ENCODE data around the gene IQSEC2. TPM values are rescaled to one million over a fixed set of nuclear protein-coding genes. Genes with fewer than 3 reads are reported as not detected.

The IQSEC2 gene
- polyA plus RNA-seq, 1 experiment, result 13.5 TPM

GRCh38 chrX:53256446-53257041 lies 24.8 kb downstream of the IQSEC2 start:
- TF ChIP-seq CTCF (IDR thresholded peaks at IDR 0.05; ENCODE audit: insufficient read depth, low read depth, low read length), result no peak
- Histone ChIP-seq H3K36me3 (ENCODE audit: control insufficient read depth, insufficient read depth, low read length) (peaks cover 5% of the 10 kb centered on the region; the same call in 1 of the 2 replicates), H3K4me3 (ENCODE audit: low read depth, low read length) (no peak overlapping the region), H3K27me3 (ENCODE audit: control insufficient read depth, insufficient read depth, low read length) (no peaks in the 10 kb centered on the region)
- CTCF ChIA-PET, result interaction anchor here (0.8 kb wide), 1 partner anchor 28 kb away, joined by 3 read pairs; no protein-coding TSS in a partner anchor
- POLR2A ChIA-PET, result no interaction called here
- DNase-seq (ENCODE audit: low read depth), result no peak

- DNase-seq (ENCODE audit: low read depth), result no peak
- ChIA-PET CTCF (no interaction called here), POLR2A (no interaction called here)
- no peak for TF ChIP-seq CTCF (IDR thresholded peaks at IDR 0.05; ENCODE audit: insufficient read depth, low read depth, low read length)
- peaks cover 5% of the 10 kb centered on the region; the same call in 1 of the 2 replicates for H3K36me3 ChIP-seq (ENCODE audit: control insufficient read depth, insufficient read depth, low read length)
- H3K4me3 ChIP-seq (ENCODE audit: low read depth, low read length), result no peak overlapping the region
- H3K27me3 ChIP-seq (ENCODE audit: control insufficient read depth, insufficient read depth, low read length), result no peaks in the 10 kb centered on the region
Observed at GRCh38 chrX:53255738-53256191, 25.6 kb downstream of the IQSEC2 start.

- POLR2A ChIA-PET, result no interaction called here
Observed at GRCh38 chrX:53254570-53255461, 26.6 kb downstream of the IQSEC2 start.

GRCh38 chrX:53253293-53254020 lies 27.9 kb downstream of the IQSEC2 start:
- H3K4me3 ChIP-seq (ENCODE audit: low read depth, low read length), result no peak overlapping the region
- H3K36me3 ChIP-seq (ENCODE audit: control insufficient read depth, insufficient read depth, low read length), result peaks cover 5% of the 10 kb centered on the region; the same call in 1 of the 2 replicates
- CTCF ChIA-PET, result interaction anchor here (1.4 kb wide), 1 partner anchor 9 kb away, joined by 3 read pairs; no protein-coding TSS in a partner anchor
- TF ChIP-seq CTCF (IDR thresholded peaks at IDR 0.05; ENCODE audit: insufficient read depth, low read depth, low read length), result no peak
- POLR2A ChIA-PET, result no interaction called here
- DNase-seq (ENCODE audit: low read depth), result no peak
- H3K27me3 ChIP-seq (ENCODE audit: control insufficient read depth, insufficient read depth, low read length), result no peaks in the 10 kb centered on the region

More at GRCh38 chrX:53254570-53255461, 26.6 kb downstream of the IQSEC2 start:
- H3K27me3 ChIP-seq (ENCODE audit: control insufficient read depth, insufficient read depth, low read length), result no peaks in the 10 kb centered on the region
- CTCF ChIA-PET, result no interaction called here
- no peak overlapping the region for H3K4me3 ChIP-seq (ENCODE audit: low read depth, low read length)
- no peak for DNase-seq (ENCODE audit: low read depth)
- H3K36me3 ChIP-seq (ENCODE audit: control insufficient read depth, insufficient read depth, low read length), result peaks cover 5% of the 10 kb centered on the region; the same call in 1 of the 2 replicates
- TF ChIP-seq CTCF (IDR thresholded peaks at IDR 0.05; ENCODE audit: insufficient read depth, low read depth, low read length), result no peak
